Activated T-cell treated with anti-CD3 and anti-CD28 coated beads for 4 hours (primary cell): ENCODE results near the gene PREX1.
"Not testable (repeated sequence)": the region's sequence is repeated elsewhere in the genome, so short reads cannot be mapped to it uniquely, and the experiment has no call there.

Experiments used
- DNase-seq: peaks from one replicate; pipeline ENCODE4 v3.0.0-alpha.2; 2020

PREX1 gene

GRCh38 chr20:48770700-48771442 is 56.9 kb downstream of the PREX1 start:
- DNase-seq: no peak

- peak; percentile 89 for DNase-seq
These were observed 58.5 kb downstream of the PREX1 start for GRCh38 chr20:48769069-48769983.

GRCh38 chr20:48766961-48767960 is 60.5 kb downstream of the PREX1 start:
- DNase-seq: peak; percentile 24

GRCh38 chr20:48766205-48766604 is 61.6 kb downstream of the PREX1 start:
- no peak for DNase-seq

- no peak for DNase-seq
These were observed 62.4 kb downstream of the PREX1 start for GRCh38 chr20:48765359-48765758.

DNA sequence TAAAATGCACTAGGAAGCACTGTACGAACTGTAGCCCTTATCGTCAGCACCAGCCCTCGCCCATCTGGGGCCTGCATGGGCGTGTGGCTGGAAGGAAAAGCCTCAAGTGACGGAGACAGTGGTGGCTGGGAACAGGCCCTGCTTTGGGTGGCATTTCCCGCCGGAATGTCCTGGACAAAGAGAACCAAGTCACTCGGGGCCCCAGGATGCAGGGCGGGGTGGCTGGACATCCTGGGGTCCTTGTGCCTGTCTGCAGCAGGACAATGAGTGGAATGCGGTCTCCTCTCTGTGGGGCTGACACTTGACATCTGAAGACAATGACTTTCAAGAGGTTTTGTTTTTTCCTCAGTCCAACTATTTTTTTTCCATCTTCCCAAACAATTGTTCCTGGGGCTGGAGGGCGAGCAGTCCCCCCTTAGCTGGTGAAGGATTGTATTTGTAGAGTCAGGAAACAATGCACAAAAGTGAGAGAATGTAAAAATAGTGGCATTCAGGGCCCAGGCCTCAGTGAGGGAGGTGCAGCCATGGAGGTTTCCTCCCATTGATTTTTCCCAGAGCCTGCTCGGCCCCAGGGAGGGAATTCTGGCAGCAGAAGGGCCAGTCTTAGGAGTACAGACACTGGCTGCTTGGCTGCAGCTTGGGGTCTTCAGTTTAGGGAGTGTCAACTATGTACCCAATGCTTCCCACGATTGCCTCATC is 64.4 kb downstream of the PREX1 start:
- no peak for DNase-seq

DNA sequence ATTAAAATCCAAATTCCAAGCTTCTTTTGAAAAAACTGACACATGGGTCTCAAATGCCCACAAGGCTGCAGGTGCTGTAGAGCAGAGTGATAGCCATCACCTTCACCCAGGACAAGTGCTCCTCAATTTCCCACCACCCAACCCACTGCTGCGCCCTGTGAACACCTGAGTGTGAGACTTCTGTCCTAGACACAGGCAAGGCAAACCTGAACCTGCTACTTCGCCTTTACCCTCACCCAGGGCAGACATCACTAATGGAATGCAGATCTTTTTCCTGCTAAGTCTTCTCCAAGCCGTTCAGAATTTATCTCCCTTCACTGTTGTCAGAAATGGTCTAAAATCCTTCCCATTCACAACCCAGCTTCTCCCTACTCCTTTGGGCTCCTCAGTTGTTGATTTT is 65.9 kb downstream of the PREX1 start:
- DNase-seq: no peak

DNA sequence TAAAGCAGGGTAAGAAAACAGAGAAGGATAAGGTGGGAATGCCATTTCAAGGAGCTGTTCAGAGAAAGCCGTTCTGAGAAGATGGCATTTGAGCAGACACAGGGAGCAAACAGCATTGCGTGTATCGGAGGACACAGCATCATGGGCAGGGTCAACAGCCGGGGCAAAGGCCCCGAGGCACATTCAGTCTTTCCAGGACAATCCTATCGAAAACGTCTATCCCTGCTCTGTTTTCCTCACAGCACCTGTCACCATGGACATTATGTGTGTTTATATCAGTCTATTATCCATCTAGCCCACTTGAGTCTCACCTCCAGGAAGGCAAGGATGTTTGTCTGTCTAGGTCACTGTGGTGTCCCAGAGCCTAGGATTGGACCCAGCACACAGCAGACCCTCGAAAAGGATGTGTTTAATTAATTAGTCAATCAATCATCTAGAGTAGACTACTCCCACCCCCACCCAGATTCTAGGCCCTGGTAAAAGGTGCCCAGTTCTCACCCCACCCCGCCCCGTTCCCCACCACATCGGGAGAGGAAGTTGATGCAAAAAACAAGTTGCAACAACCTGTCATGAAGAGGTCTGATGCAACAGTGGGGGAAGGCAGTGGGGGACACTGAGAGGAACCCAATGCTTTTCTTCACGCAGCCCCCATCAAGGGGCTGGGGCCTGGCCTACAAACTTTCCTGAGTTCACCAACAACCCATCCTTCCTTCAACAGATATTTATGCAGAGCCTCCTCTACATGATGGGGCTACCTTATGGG is 66.6 kb downstream of the PREX1 start:
- DNase-seq: no peak

DNA sequence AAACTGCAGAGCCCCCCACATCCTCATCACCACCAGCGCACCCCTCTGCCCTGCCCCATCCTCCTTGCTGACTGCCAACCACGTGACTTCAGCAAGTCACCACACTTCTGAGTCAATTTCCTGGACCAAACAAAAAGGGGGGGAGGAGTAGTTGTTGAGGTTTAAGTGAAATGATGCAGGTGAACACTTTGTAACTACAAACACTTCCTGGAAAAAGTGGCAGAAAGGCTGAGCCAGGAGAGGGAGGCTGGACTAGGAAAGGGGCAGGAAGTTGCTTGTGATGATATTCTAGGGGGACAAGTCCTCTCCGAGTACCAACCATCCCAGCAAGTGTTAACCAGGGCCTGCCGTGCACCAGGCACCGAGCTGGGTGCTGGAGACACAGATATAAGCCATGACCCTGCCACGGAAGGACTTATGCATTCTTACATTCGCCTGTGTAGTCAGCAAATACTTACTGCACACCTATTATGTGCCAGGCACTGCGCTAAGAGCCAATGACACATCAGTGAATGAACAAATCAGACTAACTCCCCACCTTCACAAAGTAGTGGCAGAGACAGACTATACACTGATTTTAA is 67.3 kb downstream of the PREX1 start:
- DNase-seq: peak; percentile 63

DNA sequence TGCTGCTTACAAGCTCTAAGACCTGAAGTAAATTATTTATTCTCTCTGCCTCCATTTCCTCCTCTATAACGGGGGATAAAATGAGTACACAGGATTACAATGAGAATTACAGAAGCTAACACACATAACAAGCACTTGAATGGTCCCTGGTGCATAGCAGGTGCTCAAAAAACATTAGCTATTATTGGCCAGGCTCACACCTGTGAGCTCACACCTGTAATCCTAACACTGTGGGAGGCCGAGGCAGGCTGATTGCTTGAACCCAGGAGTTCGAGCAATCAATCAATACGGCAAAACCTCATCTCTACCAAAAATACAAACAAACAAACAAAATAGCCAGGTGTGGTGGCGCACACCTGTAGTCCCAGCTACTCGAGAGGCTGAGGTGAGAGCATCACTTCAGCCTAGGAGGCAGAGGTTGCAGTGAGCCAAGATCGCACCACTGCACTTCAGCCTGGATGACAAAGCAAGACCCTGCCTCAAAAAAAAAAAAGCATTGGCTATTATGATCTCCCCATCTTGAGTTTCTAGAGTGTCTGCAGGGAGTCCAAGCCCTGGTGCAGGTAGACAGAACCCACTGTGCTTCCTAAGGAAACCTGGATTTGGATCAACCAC is 68.1 kb downstream of the PREX1 start:
- DNase-seq: no peak

DNA sequence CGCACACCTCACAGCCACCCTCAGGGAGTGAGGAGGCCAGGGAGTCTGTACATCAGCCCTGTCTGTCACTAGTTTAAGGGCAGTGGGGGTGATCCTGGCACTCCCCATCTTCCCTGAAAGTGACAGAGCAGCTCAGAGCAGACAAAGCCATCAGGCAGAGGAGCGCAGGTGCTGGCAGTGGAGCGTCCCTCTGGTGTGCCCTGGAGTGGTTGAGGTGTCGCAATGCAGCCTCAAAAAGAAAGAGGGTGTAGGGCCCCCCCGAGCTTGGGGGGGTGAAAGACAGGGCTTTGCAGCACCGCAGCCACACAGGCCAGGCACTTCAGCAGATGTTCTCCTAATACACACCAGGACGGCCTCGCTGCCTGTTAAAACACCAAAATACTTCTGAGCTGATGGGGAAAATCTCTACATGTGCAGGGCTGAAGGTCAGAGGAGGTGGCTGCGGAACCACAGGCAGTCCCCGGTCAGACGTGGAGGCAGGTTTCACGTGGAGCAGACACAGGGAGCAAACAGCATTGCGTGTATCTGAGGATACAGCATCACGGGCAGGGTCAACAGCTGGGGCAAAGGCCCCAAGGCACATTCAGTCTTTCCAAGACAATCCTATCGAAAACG is 69.5 kb downstream of the PREX1 start:
- DNase-seq: no peak

- DNase-seq: not testable (repeated sequence)
These were observed 71.0 kb downstream of the PREX1 start for GRCh38 chr20:48756774-48757173.

DNA sequence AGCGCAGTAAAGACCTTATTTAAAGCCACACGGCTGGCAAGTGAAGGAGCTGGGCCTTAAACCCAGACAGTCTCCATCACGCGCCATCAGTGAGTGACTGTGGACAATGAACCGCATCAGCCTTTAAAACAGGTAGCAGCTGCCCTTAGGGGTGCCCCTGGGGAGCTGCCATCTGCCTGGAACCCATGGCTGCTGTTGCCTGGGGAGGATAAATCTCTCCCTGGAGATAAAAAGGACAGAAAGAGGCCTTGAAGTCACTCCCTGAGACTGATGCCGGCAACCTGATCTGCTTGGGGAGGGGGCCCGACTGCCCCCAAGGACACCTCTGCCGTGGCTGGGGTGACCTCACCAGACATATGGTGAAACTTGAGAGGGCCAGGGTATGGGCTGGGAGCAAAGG is 73.5 kb downstream of the PREX1 start:
- no peak for DNase-seq

DNA sequence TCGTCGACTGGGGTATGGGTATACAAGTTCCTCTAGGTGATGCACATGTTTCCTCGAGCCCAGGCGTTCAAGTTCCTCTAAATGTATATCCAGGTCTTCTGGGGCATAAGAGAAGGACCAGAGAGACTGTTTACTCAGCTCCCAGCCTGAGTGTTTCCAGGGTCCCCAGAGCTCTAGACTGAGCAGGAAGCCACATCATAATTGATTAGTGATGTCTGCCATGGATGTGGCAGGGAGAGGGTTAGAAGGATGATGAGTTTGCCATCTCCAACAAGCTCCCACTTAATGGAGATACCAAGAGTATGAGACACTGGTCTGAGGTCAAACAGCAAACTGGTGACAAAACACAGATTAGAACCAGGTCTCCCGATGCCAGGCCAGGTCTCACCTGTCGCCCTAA is 74.8 kb downstream of the PREX1 start:
- DNase-seq: no peak

- DNase-seq: no peak
These were observed 75.9 kb downstream of the PREX1 start for GRCh38 chr20:48751871-48752270.

- DNase-seq: no peak
These were observed 76.7 kb downstream of the PREX1 start for GRCh38 chr20:48750941-48751635.

DNA sequence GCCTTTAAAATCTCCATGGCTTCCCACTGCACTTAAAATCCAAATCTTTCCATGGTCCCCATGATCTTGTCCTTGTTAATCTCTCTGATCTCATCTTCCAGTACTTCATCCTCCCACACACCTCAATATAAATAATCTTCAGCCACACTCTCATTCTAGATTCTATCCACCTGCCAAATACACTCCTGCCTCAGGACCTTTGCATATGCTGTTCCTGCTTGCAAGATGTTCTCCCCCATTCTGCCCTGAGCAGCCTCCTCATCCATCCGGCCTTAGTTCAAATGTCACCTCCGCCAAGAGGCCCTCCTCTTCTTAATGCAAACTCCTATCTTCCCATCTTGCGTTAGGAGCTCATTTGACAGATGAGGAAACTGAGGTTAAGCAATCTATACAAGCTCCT is 77.4 kb downstream of the PREX1 start:
- no peak for DNase-seq

DNA sequence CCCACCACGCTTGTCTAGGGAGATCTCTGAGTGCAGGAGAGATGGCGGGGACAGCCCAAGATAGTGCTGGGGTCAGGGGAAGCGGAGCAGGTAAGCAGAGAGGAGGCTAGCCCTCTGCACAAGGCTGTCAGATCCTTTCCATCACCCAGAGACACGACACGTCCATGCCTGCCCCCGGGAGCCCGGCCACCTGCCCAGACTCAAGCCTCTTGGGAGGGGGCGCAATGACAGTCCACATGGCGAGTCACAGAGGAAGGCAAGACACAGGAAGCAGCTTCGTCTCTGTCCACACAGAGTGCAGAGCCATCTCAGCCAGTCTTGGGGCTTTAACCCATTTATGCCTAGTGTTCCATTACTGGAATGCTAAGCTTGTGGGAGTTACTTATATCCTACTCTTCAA is 78.4 kb downstream of the PREX1 start:
- no peak for DNase-seq

DNA sequence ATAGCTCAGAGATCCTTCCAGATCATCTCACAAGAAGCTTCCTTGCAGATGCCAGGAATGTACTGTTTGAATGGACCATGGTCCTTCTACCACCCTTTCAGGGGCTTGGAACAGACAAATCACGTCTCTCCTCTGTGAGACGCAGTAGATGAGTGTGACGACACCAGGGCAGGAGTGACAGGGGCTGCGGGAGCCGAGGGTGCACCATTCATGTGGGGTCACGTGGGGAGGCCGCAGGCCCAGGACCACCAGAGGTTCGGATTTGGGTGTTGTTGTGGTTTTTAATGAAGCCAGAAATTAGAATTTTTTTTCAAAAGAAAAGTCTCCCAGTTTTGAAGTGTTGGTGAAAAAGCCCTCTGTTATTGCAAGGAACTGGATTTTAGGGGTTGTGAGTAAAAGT is 79.2 kb downstream of the PREX1 start:
- DNase-seq: no peak
